Activated gamma-delta T cell treated with anti-CD3 and anti-CD28 coated beads, Interleukin-2, amount 50 U/mL, for 16 hours (primary cell): ENCODE data around the gene DDX10.

ENCODE experiments used
- DNase-seq: peaks from one replicate; pipeline ENCODE4 v3.0.0-alpha.2; 2020; ENCODE audit warnings: low read depth

The DDX10 gene

DNA sequence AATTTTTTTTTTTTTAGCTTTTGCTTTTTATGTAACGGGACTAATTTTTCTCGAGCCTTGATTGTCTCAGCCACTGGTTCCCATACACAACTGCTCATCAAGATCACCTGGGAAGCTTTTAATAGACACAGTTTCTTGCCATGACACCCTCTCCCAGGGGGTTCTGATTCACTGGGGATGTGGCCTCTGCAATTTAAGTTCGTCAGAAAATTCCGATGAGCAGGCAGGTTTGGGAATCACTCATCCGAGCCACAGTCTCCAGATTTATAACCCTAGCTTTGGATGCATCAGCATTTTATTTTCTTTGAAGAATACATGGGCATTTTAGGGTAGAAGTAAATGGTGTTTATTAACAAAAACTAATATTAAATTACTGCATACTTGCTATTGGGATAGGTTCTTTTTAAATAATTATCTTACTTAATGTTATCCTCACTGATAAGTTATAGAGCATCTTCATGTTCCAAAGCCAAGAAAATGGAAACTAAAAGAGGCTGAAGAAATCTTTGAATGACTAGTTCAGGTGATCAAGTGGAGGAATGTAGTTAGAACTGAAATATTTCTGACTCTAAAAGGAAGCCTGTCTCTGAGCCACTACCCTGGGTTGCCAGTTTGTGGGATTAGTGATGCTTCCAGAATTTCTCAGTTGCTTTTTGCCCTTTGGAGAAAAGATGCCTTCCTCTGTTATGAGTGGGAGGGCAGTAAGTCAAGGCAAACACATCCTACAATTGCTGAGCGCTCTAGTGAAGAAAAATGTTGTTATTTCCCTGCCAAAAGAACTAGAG is 319.0 kb downstream of the DDX10 start:
- no peak for DNase-seq

DNA sequence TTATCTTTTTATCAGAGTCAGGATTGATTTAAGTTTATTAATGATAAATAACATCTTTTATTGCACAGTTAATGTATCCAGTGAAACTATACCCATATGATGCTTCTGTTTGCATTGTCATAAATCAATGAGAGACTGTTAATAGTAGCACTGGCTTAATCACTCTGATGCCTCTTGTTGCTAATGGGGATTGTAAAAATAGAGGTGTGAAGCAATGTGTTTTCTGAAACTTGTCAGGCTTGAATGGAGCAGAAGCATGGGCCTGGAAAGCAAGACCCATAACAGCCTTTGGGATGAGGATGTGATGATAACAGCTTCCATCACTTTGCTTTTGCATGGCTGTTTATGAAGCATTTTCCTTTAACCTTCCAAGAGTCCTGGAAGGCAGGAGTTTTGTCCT is 319.7 kb downstream of the DDX10 start:
- DNase-seq, result no peak

- DNase-seq, result no peak
These were observed 320.5 kb downstream of the DDX10 start for GRCh38 chr11:108985236-108985944.

- DNase-seq, result no peak
These were observed 321.0 kb downstream of the DDX10 start for GRCh38 chr11:108985945-108986279.
